Measurements from ENCODE around the gene PHTF2. TPM values are rescaled to one million over a fixed set of nuclear protein-coding genes. Genes with fewer than 3 reads are reported as not detected.

Gene PHTF2
- total and polyA plus RNA-seq, 2 donors (not counting 3 experiments of a cell fraction or from before 2014, with no cell fraction given): 13.3 to 21.4 TPM

GRCh38 chr7:77760809-77761453 lies 37.6 kb upstream of the PHTF2 start:
- H3K9me3 ChIP-seq (replicated peaks; ENCODE audit: control insufficient read depth, insufficient read depth, low read length): no peaks in the 10 kb centered on the region
- H3K36me3 ChIP-seq (ENCODE audit: control insufficient read depth in 2 of 2, extremely low read depth in 1 of 2, insufficient read depth in 2 of 2, low read length in 2 of 2): no peaks in the 10 kb centered on the region
- FAIRE-seq: no peak
- H3K27me3 ChIP-seq (ENCODE audit: control insufficient read depth in 2 of 2, insufficient read depth in 2 of 2, low read length in 2 of 2): no peaks in the 10 kb centered on the region
- no peak overlapping the region for H3K27ac ChIP-seq (ENCODE audit: insufficient read depth, low read depth, low read length)
- H2AFZ ChIP-seq (ENCODE audit: low read depth, low read length): no peak overlapping the region
- no peak for TF ChIP-seq GATA2 (IDR thresholded peaks at IDR 0.05; ENCODE audit: insufficient read depth, insufficient read length, low read depth, low read length)
- no peak for TF ChIP-seq EZH2 (IDR thresholded peaks at IDR 0.05; ENCODE audit: borderline replicate concordance, low read depth, low read length, severe bottlenecking)
- TF ChIP-seq MAX (IDR thresholded peaks at IDR 0.05; ENCODE audit: insufficient read depth, insufficient read length): no peak
- TF ChIP-seq CTCF (IDR thresholded peaks at IDR 0.05; ENCODE audit: extremely low read depth in 1 of 2, insufficient read depth in 1 of 2, low read depth in 1 of 2, low read length in 2 of 2): no peak
- TF ChIP-seq JUN (IDR thresholded peaks at IDR 0.05; ENCODE audit: borderline replicate concordance, insufficient read depth, insufficient read length, low read depth): no peak
- no peak for TF ChIP-seq POLR2AphosphoS5 (IDR thresholded peaks at IDR 0.05; ENCODE audit: insufficient read depth, low read depth, low read length)
- no peak for TF ChIP-seq POLR2A (IDR thresholded peaks at IDR 0.05; ENCODE audit: low read depth, low read length)
- no peak for TF ChIP-seq FOS (IDR thresholded peaks at IDR 0.05; ENCODE audit: borderline replicate concordance, insufficient read depth, low read length)
- no peak for TF ChIP-seq MYC (IDR thresholded peaks at IDR 0.05; ENCODE audit: low read depth, low read length)
- DNase-seq (ENCODE audit: low read depth, low spot score): no peak
- H3K9ac ChIP-seq (replicated peaks; ENCODE audit: extremely low read depth, insufficient read depth, low read length): no peak overlapping the region
- intact Hi-C loops (cut with micrococcal nuclease): no loop called here
- H3K4me2 ChIP-seq (ENCODE audit: insufficient read depth, low read length): no peak overlapping the region
- H3K9me1 ChIP-seq (replicated peaks; ENCODE audit: control insufficient read depth, extremely low read depth, insufficient read depth, low read length): no peaks in the 10 kb centered on the region
- H3K4me1 ChIP-seq (ENCODE audit: control insufficient read depth, extremely low read depth, insufficient read depth, low read length): no peaks in the 10 kb centered on the region
- H3K79me2 ChIP-seq (ENCODE audit: control insufficient read depth, insufficient read depth, low read length): peaks cover 13% of the 10 kb centered on the region
- BruUV-seq (replicated peaks): no TSS peak
- POLR2A ChIA-PET: no interaction called here
- CTCF ChIA-PET: interaction anchor here (0.9 to 3.7 kb wide), 5 partner anchors 13 to 174 kb away, joined by 3 to 43 read pairs (median 5); no protein-coding TSS in a partner anchor
- no peaks in the 10 kb centered on the region for H4K20me1 ChIP-seq (replicated peaks; ENCODE audit: control insufficient read depth, extremely low read depth, insufficient read depth, low read length)
- H3K4me3 ChIP-seq (replicated peaks in 1 of 3; ENCODE audit: insufficient read depth in 1 of 3, low read depth in 1 of 3, low read length in 3 of 3): no peak overlapping the region
- dilution Hi-C loops (cut with MboI; ENCODE audit: extremely low pct_ligation_motif_present, low sequenced_read_pairs): no loop called here
